DMS114 treated with DMSO at 0.1 percent for 48 hours (cell line): ENCODE results near the gene THBS2.

Experiments used
- DNase-seq: peaks from one replicate; lab custom pipeline; 2025; ENCODE audit not compliant: unreplicated experiment; lab: John Stamatoyannopoulos, UW

THBS2 gene

DNA sequence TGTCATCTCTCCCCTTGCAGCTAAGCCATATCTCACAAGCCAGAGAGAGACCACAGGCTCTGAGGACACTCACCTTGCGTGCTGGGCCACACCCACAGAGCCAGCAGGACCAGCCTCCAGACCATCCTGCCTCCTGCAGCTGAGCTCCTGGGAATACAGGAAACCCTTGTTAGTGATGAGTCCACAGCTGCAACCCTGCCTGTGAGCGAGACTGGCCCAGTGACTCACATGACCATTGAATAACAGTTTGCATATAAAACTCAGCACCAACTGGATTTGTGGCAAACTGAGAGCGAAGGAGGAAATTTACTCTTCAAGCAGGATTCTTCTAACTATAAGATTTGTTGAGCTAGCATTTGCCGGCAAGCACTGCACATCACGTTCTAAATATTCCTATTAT, 3.0 kb downstream of the THBS2 start:
- no peak for DNase-seq

GRCh38 chr6:169249057-169249456, 4.6 kb downstream of the THBS2 start:
- no peak for DNase-seq

DNA sequence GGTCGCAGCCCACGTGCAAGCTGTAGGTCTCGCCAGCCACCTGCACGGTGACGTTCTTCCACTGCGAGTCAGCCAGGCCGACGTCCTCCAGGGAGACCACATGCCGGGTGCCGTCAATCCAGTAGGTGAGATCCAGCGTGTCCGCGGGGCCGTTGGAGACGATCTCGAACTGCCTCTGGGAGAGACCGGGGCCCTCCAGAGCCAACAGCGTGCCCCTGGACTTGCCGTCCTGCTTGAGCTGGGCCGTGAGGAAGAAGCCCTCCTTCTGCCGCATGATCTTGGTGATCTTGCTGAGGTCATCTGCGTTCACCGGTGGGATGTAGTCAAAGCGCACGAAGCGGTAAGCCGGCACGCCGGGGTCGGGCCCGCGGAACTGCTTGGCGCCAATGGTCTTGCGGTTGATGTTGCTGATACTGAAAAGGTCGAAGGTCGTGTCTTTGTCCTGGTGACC, 5.1 kb downstream of the THBS2 start:
- DNase-seq: no peak

GRCh38 chr6:169247991-169248390, 5.7 kb downstream of the THBS2 start:
- DNase-seq: no peak

DNA sequence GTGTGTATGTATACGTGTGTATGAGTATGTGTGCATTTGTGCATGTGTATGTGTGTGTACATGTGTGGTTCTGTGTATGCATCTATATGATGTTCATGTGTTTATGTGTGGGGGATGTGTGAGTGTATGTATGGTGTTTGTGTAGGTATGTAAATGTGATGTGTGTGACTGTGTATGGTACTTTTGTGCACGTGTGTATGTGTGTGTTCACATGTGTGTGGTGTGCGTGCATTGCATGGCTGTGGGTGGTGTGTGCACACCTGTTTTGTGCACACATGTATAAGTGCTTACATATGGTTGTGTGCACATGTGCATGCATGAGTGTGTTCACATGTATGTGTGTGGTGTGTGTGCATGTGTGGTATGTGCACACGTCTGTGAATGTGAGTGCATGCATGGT, 6.2 kb downstream of the THBS2 start:
- DNase-seq: no peak

- no peak for DNase-seq
These were observed 7.2 kb downstream of the THBS2 start for GRCh38 chr6:169246445-169246844.

DNA sequence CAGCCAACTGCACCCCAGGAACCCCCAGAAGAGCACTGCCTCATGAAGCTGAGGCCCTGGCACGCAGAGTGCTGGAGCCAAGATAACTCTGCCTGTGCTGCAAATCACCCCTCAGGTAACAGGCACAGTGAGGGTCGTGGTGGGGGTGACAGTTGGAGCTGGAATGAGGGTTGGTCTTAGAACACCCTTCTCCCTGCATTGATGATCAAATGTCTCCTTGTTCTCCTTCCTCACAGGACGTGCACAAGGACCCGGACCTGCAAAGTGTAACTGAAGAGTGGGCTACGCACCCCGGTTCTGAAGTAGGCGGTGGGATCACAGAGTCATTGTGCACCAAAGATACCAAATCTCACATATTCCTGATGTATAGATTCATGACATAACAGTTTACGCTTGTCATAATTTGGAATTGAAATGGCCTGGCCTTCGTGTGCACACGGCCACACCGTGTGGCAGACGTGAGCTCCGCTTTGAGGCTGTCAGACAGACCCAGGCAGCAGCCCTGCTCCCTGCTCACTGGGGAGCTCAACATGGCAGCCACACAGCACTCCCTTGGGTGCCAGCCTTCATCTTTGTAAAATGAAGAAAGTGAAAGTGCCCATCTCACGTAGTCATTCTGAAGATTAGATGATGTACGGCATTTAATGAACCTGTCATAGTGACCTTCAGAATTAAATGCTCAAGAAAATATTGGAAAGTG, 8.8 kb downstream of the THBS2 start:
- DNase-seq: no peak

- no peak for DNase-seq
These were observed 10.0 kb downstream of the THBS2 start for GRCh38 chr6:169243661-169244060.

GRCh38 chr6:169243186-169243585, 10.5 kb downstream of the THBS2 start:
- DNase-seq: no peak

DNA sequence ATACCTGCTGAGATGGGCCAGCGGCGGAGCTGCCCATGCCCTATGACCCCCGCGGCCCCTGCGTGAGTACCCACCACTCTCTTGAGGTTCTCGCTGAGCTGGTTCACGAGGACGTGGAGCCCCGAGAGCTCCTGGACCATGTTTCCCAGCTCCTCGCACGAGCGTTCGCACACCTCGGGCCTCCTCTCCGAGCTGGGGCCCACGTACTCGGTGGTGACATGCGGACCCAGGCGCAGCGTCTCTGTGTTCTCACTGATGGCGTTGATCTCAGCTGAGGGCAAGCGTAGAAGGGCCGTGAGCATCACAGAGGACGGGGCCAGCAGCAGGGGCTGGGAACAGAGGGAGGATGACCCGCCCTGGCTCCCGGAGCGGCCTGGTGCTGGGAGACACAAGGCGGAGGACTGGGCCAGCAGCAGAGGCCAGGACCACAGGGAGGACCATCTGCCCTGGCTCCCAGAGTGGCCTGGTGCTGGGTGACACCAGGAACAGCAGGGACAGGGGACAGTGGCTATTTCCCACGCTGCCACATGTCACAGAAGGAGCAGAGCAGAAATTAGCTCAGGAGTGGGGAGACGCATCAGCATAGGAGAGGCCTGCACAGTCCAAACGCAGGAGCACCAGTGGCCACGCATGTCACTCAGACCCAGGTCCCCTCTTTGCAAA, 11.8 kb downstream of the THBS2 start:
- no peak for DNase-seq

DNA sequence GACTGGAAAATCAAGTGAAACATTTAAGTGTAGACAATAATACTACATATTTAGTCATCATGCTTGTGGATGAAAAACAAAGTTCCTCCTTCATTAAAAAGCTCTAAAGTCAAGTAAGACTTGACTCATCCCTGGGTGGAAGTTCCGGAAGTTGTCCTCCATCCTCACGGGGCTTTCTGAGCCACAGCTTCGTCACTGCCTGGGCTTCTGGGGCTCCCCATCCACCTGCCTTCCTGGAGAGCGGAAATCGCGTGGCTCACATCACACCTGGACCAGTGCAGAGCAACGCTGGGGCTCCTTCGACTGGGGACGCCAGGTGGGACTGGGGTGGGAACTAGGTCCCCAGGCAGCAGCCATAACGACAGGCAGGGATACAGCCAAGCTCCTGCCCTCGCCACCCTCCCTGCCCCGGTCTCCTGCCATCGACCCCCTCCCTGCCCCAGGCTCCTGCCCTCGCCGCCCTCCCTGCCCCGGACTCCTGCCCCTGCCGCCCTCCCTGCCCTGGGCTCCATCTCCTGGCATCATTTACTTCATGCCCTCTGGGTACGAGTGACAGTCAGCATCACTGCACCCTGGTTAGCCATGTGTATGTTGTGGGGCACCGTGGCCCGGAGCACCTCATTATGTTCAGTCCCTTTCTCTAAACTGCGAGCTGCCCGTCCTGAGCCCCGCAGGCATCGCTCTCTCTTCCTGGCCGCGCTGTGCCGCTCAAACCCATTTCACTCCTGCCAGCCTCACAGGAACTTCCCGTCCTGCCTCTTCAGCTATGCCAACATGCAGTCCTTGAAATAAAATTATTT, 12.9 kb downstream of the THBS2 start:
- DNase-seq: no peak

GRCh38 chr6:169240125-169240524, 13.5 kb downstream of the THBS2 start:
- no peak for DNase-seq

GRCh38 chr6:169239181-169239580, 14.5 kb downstream of the THBS2 start:
- DNase-seq: no peak

- DNase-seq: no peak
These were observed 14.9 kb downstream of the THBS2 start for GRCh38 chr6:169238766-169239165.

GRCh38 chr6:169237496-169238134, 16.0 kb downstream of the THBS2 start:
- DNase-seq: no peak

GRCh38 chr6:169236988-169237387, 16.7 kb downstream of the THBS2 start:
- DNase-seq: no peak

DNA sequence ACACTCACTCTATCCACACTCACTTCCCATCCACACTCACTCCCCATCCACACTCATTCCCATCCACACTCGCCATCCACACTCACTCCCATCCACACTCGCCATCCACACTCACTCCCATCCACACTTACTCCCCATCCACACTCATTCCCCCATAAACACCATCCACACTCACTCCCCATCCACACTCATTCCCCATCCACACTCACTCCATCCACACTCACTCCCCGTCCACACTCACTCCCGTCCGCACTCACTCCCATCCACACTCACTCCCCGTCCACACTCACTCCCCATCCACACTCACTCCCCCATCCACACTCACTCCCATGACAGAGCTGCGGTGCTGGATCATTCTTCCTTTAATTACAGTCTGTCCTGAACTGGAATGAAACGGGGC, 17.1 kb downstream of the THBS2 start:
- no peak for DNase-seq

DNA sequence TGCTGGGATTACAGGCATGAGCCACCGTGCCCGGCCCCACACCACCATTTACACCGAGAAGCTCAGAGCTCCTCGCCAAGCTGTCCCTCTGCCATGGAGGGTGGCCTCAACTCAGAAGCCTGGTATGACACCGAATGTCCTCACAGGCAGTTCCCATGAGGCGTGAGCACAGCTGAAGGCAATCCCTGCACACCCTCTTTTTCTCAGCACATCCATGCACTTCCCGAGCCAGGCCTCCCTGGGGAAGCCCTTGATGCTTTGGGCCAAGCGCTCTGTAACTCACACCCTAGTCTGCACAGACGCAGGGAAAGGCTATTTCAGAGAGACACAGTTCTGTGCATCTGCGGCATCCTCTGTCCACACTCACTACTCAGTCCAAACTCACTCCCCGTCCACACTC, 18.4 kb downstream of the THBS2 start:
- DNase-seq: no peak

GRCh38 chr6:169234634-169235033, 19.0 kb downstream of the THBS2 start:
- DNase-seq: no peak

DNA sequence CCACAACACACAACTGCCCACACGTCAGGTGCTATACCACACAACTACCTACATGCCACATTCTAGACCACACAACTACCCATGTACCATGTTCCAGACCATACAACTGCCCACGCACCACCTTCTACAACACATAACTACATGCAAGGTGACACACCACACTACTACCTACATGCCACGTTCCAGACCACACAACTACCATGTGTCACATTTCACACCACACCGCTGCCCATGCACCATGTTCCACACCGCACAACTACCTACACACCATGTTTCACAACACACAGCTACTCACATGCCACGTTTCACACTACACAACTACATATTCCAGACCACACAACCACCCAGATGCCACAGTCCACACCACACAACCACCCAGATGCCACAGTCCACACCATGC, 19.8 kb downstream of the THBS2 start:
- no peak for DNase-seq

DNA sequence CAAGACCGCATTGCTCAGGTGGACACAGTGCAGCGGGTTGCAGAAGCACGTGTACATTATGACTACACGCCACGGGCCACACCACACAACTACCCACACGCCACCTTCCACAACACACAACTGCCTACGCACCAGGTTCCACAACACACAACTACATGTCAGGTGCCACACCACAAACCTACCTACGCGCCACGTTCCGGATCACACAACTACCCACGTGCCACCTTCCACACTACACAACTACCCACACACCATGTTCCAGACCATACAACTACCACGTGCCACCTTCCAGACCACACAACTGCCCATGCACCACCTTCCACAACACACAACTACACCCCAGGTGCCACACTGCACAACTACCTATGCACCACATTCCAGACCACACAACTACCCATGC, 20.5 kb downstream of the THBS2 start:
- DNase-seq: no peak
